ENCODE data around the gene CYB5R3.
A peak's percentile ranks its signal among the peaks of the same experiment; 100 is the strongest.

Gene CYB5R3

DNA sequence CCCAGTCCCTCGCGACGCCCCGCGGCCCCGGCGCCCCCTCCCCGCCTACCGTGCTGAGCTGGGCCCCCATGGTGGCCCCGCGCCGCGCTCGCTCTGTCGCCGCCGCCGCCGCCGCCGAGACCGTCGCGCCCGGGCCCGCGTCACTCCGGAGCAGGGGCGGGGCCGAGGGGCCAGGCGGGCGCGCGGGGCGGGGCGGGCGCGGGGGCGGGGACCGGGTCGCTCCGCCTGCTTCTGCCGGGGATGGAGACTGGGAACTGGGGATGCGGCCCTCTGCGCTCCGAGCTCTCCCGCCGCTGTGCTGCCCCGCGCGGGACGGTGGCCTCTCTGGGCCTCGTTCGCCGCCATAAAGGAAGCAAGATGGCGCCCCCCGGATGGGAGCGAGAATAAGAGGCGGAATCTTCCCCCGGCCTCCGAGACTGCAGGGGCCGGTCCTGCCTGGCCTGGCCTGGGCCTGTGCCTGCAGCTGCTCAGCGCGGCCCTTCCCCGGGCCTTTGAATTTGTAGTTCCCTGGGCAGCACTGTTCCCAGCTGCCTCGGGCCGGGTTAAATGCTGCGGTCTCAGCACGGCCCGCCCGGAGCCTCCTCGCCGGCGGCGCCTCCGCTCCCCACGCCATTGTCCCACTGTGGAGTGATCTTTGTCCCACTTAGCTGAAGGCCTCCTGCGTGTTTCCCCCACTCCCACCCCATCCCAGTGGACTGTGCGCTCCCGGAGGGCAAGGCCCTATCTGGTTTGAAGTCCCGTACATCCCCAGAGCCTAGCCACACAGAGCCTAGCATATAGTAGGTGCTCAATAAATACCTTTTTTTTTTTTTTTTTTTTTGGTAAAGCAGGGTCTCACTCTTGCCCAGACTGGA, at the start of gene CYB5R3:
CYB5R3 (minus strand) TSS at position 147 of the 854 bp plus-strand sequence; CDS start at position 70, 77 bp downstream.
- peak within 1 kb of the TSS; percentile 87 to 97 for H3K4me3 Mint-ChIP-seq
- peak within 1 kb of the TSS; percentile 97 to 99 for H3K27ac Mint-ChIP-seq
- DNase-seq (peak; percentile 81 to 88), ATAC-seq (peak; percentile 88)
- no peaks in the 10 kb centered on the region for H3K27me3 Mint-ChIP-seq
- H3K4me1 Mint-ChIP-seq, result peaks cover 39% of the 10 kb centered on the region
- H3K9me3 Mint-ChIP-seq, result no peaks in the 10 kb centered on the region

DNA sequence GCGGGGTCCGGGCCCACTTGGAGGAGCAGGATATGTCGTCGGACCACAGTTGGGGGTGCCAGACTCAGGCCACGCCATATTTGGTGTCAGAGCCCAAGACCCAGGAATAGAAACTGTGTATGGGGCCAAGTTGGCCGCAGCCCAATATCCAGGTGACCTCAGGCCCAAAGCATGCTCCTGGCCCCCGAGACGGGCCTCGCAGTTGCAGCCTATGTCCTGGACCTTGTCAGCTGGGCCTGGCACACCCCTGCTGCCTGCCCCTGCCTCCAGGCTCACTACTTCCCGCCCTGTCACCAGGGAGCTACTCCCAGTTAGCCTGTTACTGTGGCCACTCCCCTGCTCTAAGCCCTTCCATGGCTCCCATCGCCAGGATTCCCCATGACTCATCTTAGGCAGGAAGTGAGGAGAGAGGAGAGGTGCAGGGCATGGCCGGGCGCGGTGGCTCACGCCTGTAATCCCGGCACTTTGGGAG, 48.4 kb upstream of the CYB5R3 start:
- Mint-ChIP-seq H3K27ac (no peak overlapping the region), H3K9me3 (no peaks in the 10 kb centered on the region), H3K4me1 (no peaks in the 10 kb centered on the region), H3K27me3 (no peaks in the 10 kb centered on the region), H3K4me3 (no peak overlapping the region)
- DNase-seq (no peak), ATAC-seq (no peak)

- H3K4me3 Mint-ChIP-seq, result no peak overlapping the region
- ATAC-seq (no peak), DNase-seq (no peak)
- H3K27me3 Mint-ChIP-seq, result no peaks in the 10 kb centered on the region
- no peaks in the 10 kb centered on the region for H3K4me1 Mint-ChIP-seq
- no peak overlapping the region for H3K27ac Mint-ChIP-seq
- H3K9me3 Mint-ChIP-seq, result no peaks in the 10 kb centered on the region
Observed at GRCh38 chr22:42696331-42696967, 47.3 kb upstream of the CYB5R3 start.

DNA sequence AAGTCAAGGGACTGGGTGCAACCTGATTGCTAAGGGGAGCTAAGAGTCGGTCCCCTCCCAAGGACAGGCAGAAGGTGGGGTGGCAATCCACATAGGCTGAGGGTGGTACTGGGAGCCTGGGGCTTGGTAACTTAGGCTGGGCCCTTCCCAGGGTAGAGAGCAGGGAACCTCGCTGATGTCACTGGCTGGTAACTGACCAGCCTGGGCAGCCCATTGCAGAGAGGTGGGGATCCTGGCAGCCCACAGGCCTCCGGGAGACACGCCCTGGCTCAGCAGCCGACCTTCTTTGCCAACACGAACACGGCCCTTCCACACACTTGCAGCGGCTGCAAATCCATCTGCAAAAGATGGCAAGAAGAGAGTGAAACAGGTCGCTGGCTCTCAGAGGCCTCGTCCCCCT, 46.1 kb upstream of the CYB5R3 start:
- no peak overlapping the region for H3K4me3 Mint-ChIP-seq
- ATAC-seq (no peak), DNase-seq (no peak)
- no peak overlapping the region for H3K27ac Mint-ChIP-seq
- no peaks in the 10 kb centered on the region for H3K9me3 Mint-ChIP-seq
- H3K27me3 Mint-ChIP-seq, result no peaks in the 10 kb centered on the region
- no peaks in the 10 kb centered on the region for H3K4me1 Mint-ChIP-seq

DNA sequence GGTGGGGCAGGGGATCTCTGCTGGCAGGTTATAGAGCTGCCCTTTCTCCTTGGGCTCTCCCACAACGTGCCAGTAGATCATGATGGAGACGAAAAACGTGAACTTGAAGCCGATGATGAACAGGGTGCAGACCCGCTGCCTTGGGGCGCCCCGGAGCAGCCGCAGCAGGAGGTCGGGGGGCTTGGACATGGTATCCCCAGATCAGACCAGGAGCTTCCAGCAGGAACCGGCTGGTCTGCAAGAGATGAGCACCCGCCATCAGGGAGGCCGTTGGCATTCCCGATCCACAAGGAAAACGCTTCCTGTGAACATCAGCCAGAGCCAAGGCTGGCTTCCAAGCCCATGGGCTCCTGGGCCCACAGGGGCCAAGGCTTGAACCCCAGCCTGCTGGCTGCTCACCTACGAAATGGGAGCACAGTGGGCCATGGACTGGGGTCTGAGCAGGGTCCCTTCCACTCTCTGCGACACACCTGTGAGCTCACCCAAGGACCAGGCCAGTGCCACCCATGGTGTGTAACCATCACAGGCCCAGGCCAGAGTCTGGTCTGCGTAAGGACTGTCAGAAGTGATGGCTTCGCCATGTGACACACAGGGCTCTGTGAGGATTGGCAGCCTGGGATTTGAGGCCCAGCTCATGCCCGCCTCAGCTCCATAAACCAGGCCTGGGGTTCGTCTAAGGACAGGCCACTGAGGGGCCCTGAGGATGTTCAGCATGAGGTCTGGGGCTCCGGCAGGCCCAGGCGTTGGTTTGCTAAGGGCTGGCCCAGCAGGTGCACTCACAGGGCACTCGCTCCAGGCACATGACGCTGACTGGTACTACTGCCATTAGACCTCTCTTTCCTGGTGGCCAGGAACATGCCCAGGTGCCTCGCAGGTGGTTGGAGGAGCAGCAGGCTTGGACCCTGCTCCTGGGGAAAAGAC, 44.8 kb upstream of the CYB5R3 start:
- H3K27ac Mint-ChIP-seq, result no peak overlapping the region
- H3K4me1 Mint-ChIP-seq, result no peaks in the 10 kb centered on the region
- DNase-seq (no peak), ATAC-seq (no peak)
- H3K9me3 Mint-ChIP-seq, result no peaks in the 10 kb centered on the region
- no peaks in the 10 kb centered on the region for H3K27me3 Mint-ChIP-seq
- H3K4me3 Mint-ChIP-seq, result no peak overlapping the region

DNA sequence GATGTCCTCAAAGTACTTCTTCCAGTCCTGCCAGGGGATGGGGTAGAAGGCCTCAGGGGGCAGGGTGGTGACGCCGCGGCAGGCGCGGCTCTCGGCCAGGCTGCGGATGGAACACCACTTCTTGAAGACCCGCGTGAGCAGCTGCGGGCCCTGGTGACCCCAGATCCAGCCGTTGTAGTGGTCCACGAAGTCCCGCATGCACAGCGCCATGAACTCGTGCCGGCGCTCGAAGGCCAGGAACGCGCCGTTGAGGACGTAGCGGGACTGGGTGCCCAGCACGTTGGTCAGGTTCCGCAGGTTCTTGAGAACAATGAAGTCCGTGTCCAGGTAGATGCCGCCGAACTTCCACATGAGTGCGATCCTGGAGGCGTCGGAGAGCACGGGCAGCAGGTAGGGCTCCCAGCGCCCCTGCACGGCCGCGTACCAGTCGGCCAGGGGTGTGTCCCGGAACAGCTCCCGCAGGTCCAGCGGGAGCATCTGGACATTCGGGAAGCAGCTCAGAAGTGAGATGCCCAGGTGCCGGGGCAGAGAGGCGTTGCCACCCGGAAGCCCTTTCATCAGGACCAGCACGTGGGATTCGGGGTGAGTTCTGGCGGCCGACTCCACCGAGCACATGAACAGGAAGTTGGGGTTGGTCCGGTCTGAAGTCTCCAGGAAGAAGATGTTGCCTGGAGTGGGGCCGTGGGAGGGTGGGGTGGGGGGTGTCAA, 44.0 kb upstream of the CYB5R3 start:
- no peaks in the 10 kb centered on the region for H3K4me1 Mint-ChIP-seq
- H3K27ac Mint-ChIP-seq, result peak overlapping the region in 1 of 2 donors; percentile 42

DNA sequence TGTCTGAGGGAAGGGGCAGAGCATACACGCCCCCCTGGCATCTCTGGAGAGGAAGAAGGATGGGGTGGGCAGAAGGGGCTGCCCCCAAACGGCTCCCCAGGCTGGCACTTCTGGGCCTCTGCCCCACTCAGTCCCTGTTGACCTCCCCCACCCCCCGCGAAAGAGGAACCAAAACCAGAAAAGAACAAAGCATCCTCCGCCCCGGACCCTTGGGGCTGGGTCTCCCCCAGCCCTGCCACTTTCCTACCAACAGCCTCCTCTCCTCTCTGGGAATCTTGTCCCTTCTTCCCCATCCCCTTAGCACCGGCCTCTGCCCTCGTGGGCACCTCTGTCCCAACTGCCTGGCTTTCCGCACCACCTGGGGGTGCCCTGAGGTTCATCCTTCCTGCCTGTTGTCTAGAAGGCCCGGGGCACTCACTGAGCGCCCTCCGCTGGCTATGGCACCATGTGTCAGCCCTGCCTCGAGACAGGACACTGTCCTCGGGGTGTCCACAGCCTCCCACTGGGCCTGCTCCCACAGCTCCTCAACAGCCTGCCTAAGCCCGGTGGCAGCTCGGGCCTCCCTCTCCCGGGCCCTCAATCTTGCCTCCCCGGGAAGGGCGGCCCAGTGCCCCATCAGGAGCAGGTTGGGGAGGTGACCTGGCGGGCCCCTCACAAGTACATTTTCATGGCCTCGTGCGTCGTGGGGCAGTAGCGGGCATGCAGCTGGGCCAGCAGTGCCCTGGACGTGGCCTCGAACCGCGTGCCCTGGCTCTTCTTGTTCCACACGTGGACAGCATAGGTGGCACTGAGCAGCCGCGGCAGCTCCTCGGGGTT, 43.3 kb upstream of the CYB5R3 start:
- Mint-ChIP-seq H3K4me3 (no peak overlapping the region), H3K9me3 (no peaks in the 10 kb centered on the region), H3K27me3 (no peaks in the 10 kb centered on the region), H3K4me1 (no peaks in the 10 kb centered on the region), H3K27ac (no peak overlapping the region)
- no peak for ATAC-seq
- DNase-seq, result no peak

More for the DNA sequence above, 44.0 kb upstream of the CYB5R3 start:
- no peaks in the 10 kb centered on the region for H3K27me3 Mint-ChIP-seq
- no peak overlapping the region for H3K4me3 Mint-ChIP-seq
- H3K9me3 Mint-ChIP-seq, result no peaks in the 10 kb centered on the region
- DNase-seq (no peak), ATAC-seq (no peak)

DNA sequence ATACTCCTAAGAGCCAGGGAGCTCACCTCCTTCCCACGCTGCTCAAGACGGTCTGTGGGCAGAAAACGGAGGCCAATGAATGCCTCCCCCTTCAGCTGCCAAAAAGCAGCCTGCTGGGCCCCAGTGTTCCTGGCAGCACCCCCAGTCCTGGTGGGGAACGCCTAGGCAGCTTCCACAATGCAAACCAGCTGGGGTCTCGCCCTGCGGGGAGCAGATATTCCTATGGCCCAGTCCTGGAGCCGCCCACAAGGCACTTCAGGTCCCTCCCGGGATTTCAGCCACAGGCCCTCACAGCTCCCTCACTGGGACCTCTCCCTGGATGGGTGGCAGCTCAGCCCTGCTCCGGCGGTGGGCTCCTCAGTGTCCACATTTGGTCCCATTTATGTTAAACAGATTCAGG, 42.2 kb upstream of the CYB5R3 start:
- H3K9me3 Mint-ChIP-seq, result no peaks in the 10 kb centered on the region
- no peaks in the 10 kb centered on the region for H3K4me1 Mint-ChIP-seq
- no peak for ATAC-seq
- H3K27me3 Mint-ChIP-seq, result no peaks in the 10 kb centered on the region
- DNase-seq, result no peak
- no peak overlapping the region for H3K4me3 Mint-ChIP-seq
- peak overlapping the region in 1 of 2 donors; percentile 19 for H3K27ac Mint-ChIP-seq

DNA sequence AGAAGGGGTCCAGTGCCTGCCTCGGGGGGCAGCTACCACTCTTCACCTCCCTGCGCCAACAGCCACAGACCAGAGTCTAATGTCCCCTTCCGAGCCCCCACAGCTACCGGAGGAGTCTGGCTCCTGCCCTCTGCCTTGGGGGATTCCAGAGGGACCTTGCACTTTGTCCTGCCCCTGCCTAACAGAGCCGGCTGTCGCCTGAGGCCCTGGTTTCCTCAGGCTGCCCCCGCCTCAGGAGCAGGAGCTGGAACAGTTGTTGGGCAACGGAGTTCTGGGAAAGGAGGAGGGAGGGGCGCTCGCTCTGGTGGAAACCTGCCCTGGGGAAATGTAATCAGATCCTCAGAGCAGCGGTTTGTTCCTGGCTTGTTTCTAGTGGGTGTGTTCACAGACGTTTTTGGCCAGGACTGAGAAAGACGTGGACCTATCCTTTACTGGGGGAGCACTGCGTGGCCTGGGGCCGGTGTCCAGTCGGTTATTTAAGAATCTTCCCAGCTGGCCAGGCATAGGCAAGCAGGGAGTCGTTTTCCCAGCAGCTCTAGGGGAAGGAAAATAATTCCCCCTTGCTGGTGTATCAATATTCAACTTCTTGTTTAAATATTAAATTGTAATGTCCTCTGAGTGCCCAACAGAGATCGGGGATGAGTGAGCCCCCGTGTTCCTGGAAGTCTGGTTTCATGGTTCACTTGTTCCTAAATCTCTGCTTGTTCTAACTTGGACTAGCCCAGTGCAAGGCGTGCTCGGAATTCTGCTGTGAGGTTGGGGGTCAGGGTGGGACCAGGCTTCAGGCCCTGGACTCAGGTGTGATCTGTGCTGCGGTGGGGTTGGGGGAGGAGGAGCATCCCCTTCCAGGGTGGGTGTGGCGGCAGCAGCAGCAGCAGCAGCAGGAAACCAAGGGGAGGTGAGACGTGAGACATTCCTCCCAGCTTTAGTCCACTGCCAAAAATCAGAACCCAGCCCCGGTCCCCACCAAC, 39.3 kb upstream of the CYB5R3 start:
- Mint-ChIP-seq H3K4me3 (no peak overlapping the region), H3K4me1 (no peaks in the 10 kb centered on the region), H3K27ac (peak overlapping the region in 1 of 2 donors; percentile 45), H3K27me3 (no peaks in the 10 kb centered on the region), H3K9me3 (no peaks in the 10 kb centered on the region)
- no peak for ATAC-seq
- no peak for DNase-seq

DNA sequence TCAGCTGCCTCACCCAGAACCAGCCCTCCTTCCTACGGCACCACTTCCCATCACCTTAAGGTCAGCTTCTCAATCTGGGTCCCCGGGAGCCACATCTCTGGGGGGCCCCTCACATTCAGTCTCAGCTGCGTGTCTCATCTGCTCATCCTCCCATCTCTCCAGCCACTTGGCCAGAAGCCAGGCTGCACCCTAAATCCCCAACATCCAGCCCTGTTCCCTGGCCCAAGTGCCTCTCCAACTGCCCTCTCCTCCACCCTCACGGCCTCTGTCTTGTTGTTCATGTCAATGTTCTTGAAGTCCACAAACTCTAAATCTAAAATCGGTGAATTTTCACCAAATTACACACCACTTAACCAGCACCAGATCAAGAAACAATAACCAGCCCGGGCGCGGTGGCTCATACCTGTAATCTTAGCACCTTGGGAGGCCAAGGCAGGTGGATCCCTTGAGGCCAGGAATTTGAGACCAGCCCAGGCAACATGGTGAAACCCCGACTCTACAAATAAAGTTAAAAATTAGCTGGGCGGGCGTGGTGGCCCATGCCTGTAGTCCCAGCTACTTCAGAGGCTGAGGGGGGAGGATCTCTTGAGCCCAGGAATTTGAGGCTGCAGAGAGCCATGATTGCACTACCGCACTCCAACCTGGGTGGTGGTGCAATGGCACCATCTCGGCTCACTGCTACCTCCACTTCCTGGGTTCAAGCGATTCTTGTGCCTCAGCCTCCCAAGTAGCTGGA, 37.7 kb upstream of the CYB5R3 start:
- no peaks in the 10 kb centered on the region for H3K27me3 Mint-ChIP-seq
- ATAC-seq, result no peak
- peak overlapping the region; percentile 29 to 35 for H3K27ac Mint-ChIP-seq
- DNase-seq, result no peak
- no peak overlapping the region for H3K4me3 Mint-ChIP-seq
- no peaks in the 10 kb centered on the region for H3K9me3 Mint-ChIP-seq
- H3K4me1 Mint-ChIP-seq, result no peaks in the 10 kb centered on the region

- Mint-ChIP-seq H3K27ac (peak overlapping the region in 1 of 2 donors; percentile 35), H3K4me3 (no peak overlapping the region), H3K4me1 (no peaks in the 10 kb centered on the region), H3K9me3 (no peaks in the 10 kb centered on the region), H3K27me3 (no peaks in the 10 kb centered on the region)
- ATAC-seq, result no peak
- DNase-seq, result no peak
Observed at GRCh38 chr22:42685941-42686653, 36.9 kb upstream of the CYB5R3 start.

DNA sequence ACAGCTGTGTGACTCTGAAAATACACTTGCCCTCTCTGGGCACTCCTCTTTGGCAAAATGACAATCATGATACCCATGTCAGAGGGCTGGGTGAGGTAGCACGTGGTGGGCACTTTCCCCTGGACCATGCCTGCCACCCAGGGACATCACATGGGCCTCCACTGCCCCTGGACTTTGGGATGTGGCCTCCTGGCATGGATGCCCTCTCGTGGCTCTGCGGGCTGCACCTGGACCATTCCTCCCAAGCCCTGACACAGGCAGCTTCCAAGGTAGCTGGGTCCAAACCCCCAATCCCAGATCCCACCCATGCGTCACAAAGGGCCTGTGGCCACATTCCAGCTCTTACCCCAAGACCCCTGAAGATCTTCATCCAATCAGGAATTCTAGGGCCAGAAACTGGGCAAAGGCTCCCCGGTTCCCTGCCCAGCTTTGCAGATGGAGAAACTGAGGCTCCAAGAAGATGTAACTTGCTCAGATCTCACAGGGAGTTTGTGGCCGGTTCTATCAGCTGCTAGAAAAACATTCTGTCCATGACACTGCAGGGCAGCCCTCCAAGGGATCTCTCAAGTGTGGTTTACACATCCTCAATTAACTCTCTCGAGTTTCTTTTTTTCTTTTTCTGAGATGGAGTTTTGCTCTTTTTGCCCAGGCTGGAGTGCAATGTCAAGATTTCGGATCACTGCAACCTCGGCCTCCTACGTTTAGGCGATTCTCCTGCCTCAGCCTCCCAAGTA, 35.4 kb upstream of the CYB5R3 start:
- peaks cover 1 to 3% of the 10 kb centered on the region in 2 donors for H3K9me3 Mint-ChIP-seq
- no peak for DNase-seq
- no peaks in the 10 kb centered on the region for H3K4me1 Mint-ChIP-seq
- H3K4me3 Mint-ChIP-seq, result no peak overlapping the region
- no peak for ATAC-seq
- no peaks in the 10 kb centered on the region for H3K27me3 Mint-ChIP-seq
- H3K27ac Mint-ChIP-seq, result no peak overlapping the region

All from stimulated activated naive CD8-positive, alpha-beta T cell treated with anti-CD3 and anti-CD28 coated beads, Interleukin-15, amount 100 ng/mL, for 72 hours (primary cell).